Endothelial cell of umbilical vein (primary cell): Measurements from ENCODE around the gene TLCD2.
A peak's percentile ranks its signal among the peaks of the same experiment; 100 is the strongest.

ENCODE experiments used
- CTCF ChIP-seq, 2 donors: IDR thresholded peaks; 1 replicate in 1 of 2; 2 replicates in 1 of 2; pipeline ENCODE4 v1.5.1; 2011; ENCODE audit warnings: low read length in 2 of 2, mild to moderate bottlenecking in 2 of 2, moderate library complexity in 2 of 2, control low read depth in 1 of 2, inconsistent platforms in 1 of 2, low read depth in 1 of 2; ENCODE audit not compliant: insufficient read depth in 1 of 2; ENCODE audit errors: extremely low read depth in 1 of 2
- EZH2 ChIP-seq: IDR thresholded peaks from 2 replicates; pipeline ENCODE4 v1.6.1; 2012; ENCODE audit warnings: borderline replicate concordance, low read depth, mild to moderate bottlenecking, moderate library complexity, low read length, inconsistent platforms; ENCODE audit not compliant: severe bottlenecking
- FOS ChIP-seq: IDR thresholded peaks from 2 replicates; pipeline ENCODE4 v1.6.1; 2011; ENCODE audit warnings: mild to moderate bottlenecking, low read length, moderate library complexity, borderline replicate concordance; ENCODE audit not compliant: insufficient read depth
- GATA2 ChIP-seq: IDR thresholded peaks from 2 replicates; pipeline ENCODE4 v1.7.0; 2011; ENCODE audit warnings: low read depth, mild to moderate bottlenecking, moderate library complexity, mixed read lengths, low read length; ENCODE audit not compliant: insufficient read length, insufficient read depth
- JUN ChIP-seq: IDR thresholded peaks from 2 replicates; pipeline ENCODE4 v1.6.1; 2011; ENCODE audit warnings: borderline replicate concordance, low read depth; ENCODE audit not compliant: insufficient read length, insufficient read depth
- MAX ChIP-seq: IDR thresholded peaks from 2 replicates; pipeline ENCODE4 v1.6.1; 2011; ENCODE audit not compliant: insufficient read depth, insufficient read length
- POLR2A ChIP-seq: IDR thresholded peaks from 2 replicates; pipeline ENCODE4 v1.6.1; 2012; ENCODE audit warnings: low read depth, mild to moderate bottlenecking, control low read depth, low read length
- POLR2AphosphoS5 ChIP-seq: IDR thresholded peaks from 2 replicates; pipeline ENCODE4 v1.6.1; 2012; ENCODE audit warnings: low read depth, mild to moderate bottlenecking, control low read depth, low read length, moderate library complexity; ENCODE audit not compliant: insufficient read depth

GRCh38 chr17:1714980-1715802 is 5.0 kb upstream of the TLCD2 start:
- TF ChIP-seq CTCF (IDR thresholded peaks at IDR 0.05; ENCODE audit: extremely low read depth in 1 of 2, insufficient read depth in 1 of 2, low read depth in 1 of 2, low read length in 2 of 2): no peak
- no peak for TF ChIP-seq MAX
- TF ChIP-seq POLR2A: peak; percentile 84
- peak; percentile 89 for TF ChIP-seq POLR2AphosphoS5
- TF ChIP-seq EZH2: no peak
- TF ChIP-seq FOS: peak; percentile 66
- TF ChIP-seq JUN: no peak
- TF ChIP-seq GATA2: no peak
